ENCODE data around the gene EFCAB6. TPM values are rescaled to one million over a fixed set of nuclear protein-coding genes. Genes with fewer than 3 reads are reported as not detected.

EFCAB6 gene
- total RNA-seq, 1 experiment from 2014 or later, result 0.94 TPM

GRCh38 chr22:43830931-43831560 lies 18.9 kb upstream of the EFCAB6 start:
- Mint-ChIP-seq H3K4me1 (peaks cover 9% of the 10 kb centered on the region), H3K9me3 (no peaks in the 10 kb centered on the region), H3K27ac (no peak overlapping the region), H3K36me3 (peaks cover under 1% of the 10 kb centered on the region; the same call in 1 of the 2 replicates), H3K27me3 (ENCODE audit: low read depth) (no peaks in the 10 kb centered on the region), H3K4me3 (no peak overlapping the region)
- CTCF ChIA-PET, result interaction anchor here (6.3 kb wide), 1 partner anchor 53 kb away, joined by 69 read pairs; no protein-coding TSS in a partner anchor
- DNase-seq (ENCODE audit: low spot score) (no peak), ATAC-seq (no peak)
- TF ChIP-seq ZNF512 (CRISPR knock-in tag; IDR thresholded peaks at IDR 0.05; ENCODE audit: borderline replicate concordance) (no peak), ZNF396 (CRISPR knock-in tag; IDR thresholded peaks at IDR 0.05; ENCODE audit: borderline replicate concordance) (no peak), MXD4 (CRISPR knock-in tag; IDR thresholded peaks at IDR 0.05; ENCODE audit: borderline replicate concordance) (no peak), MYBL2 (CRISPR knock-in tag; IDR thresholded peaks at IDR 0.05) (no peak), AFF4 (CRISPR knock-in tag; IDR thresholded peaks at IDR 0.05; ENCODE audit: borderline replicate concordance) (no peak), ZNF416 (CRISPR knock-in tag; IDR thresholded peaks at IDR 0.05) (no peak), NR2C2 (CRISPR knock-in tag; IDR thresholded peaks at IDR 0.05) (no peak), EMX1 (CRISPR knock-in tag; IDR thresholded peaks at IDR 0.05) (no peak)
- POLR2A ChIA-PET, result no interaction called here

- peaks cover 6% of the 10 kb centered on the region for H3K36me3 Mint-ChIP-seq
- ATAC-seq (no peak), DNase-seq (ENCODE audit: low spot score) (no peak)
- no peak overlapping the region for H3K27ac Mint-ChIP-seq
- H3K4me3 Mint-ChIP-seq, result no peak overlapping the region
- H3K27me3 Mint-ChIP-seq (ENCODE audit: low read depth), result no peaks in the 10 kb centered on the region
- ChIA-PET POLR2A (no interaction called here), CTCF (interaction anchor here (0.6 to 6.3 kb wide), 4 partner anchors 17 to 151 kb away, joined by 3 to 69 read pairs (median 11); no protein-coding TSS in a partner anchor)
- no peaks in the 10 kb centered on the region for H3K9me3 Mint-ChIP-seq
- peaks cover 18% of the 10 kb centered on the region for H3K4me1 Mint-ChIP-seq
- TF ChIP-seq ZNF671 (CRISPR knock-in tag; IDR thresholded peaks at IDR 0.05) (no peak), SOX15 (CRISPR knock-in tag; IDR thresholded peaks at IDR 0.05) (no peak), HMGA2 (CRISPR knock-in tag; IDR thresholded peaks at IDR 0.05) (no peak), PRDM15 (CRISPR knock-in tag; IDR thresholded peaks at IDR 0.05) (no peak), TEAD4 (CRISPR knock-in tag; IDR thresholded peaks at IDR 0.05) (no peak), ZNF232 (CRISPR knock-in tag; IDR thresholded peaks at IDR 0.05) (no peak), TEAD1 (CRISPR knock-in tag; IDR thresholded peaks at IDR 0.05) (no peak), ZNF138 (CRISPR knock-in tag; conservative IDR thresholded peaks at IDR 0.05) (no peak), JAZF1 (CRISPR knock-in tag; IDR thresholded peaks at IDR 0.05) (no peak), ERG (CRISPR knock-in tag; IDR thresholded peaks at IDR 0.05) (no peak), AFF4 (CRISPR knock-in tag; IDR thresholded peaks at IDR 0.05; ENCODE audit: borderline replicate concordance) (no peak)
Measured at GRCh38 chr22:43829904-43830851, 18.1 kb upstream of the EFCAB6 start.
